Naive thymus-derived CD8-positive, alpha-beta T cell (primary cell): ENCODE results near the gene NLK. TPM values are rescaled to one million over a fixed set of nuclear protein-coding genes. Genes with fewer than 3 reads are reported as not detected.
"Not testable (repeated sequence)": the region's sequence is repeated elsewhere in the genome, so short reads cannot be mapped to it uniquely, and the experiment has no call there.

Experiments
- ATAC-seq, 2 donors: fragments of 150-1000 bp; cut with Tn5 transposase in 1 of 2; sonication (Bioruptor Pico), chemical (Tn5 transposase) in 1 of 2; 1 replicate in 1 of 2; 2 replicates in 1 of 2; pipeline ENCODE4 v1.10.0; 2021; ENCODE audit warnings: mild to moderate bottlenecking in 2 of 2, moderate library complexity in 2 of 2
- POLR2A ChIA-PET: fragments of 350-600 bp; sonication (Branson Sonifier 250); formaldehyde crosslinking; loops from one replicate; lab custom pipeline; 2021; ENCODE audit warnings: antibody characterized with exemption; lab: Charles Lee
- DNase-seq, 10 donors: peaks; one replicate each; pipeline versions ENCODE4 v3.0.0 to v3.0.0-alpha.2; 2020 to 2022
- H3K27ac Mint-ChIP-seq, 10 donors: one replicate each; pipeline ENCODE4 v1.8.0; 2020 to 2022; ENCODE audit warnings: mild to moderate bottlenecking in 10 of 10, mixed read lengths in 10 of 10, moderate library complexity in 4 of 10, inconsistent platforms in 1 of 10
- H3K27me3 Mint-ChIP-seq, 5 donors: one replicate each; pipeline ENCODE4 v1.8.0; 2021 to 2022; ENCODE audit warnings: mixed read lengths in 5 of 5
- H3K36me3 Mint-ChIP-seq, 3 donors: one replicate each; pipeline ENCODE4 v1.8.0; 2020 to 2022; ENCODE audit warnings: mixed read lengths in 3 of 3, mild to moderate bottlenecking in 2 of 3, inconsistent platforms in 1 of 3
- H3K4me1 Mint-ChIP-seq, 4 donors: one replicate each; pipeline ENCODE4 v1.8.0; 2021 to 2022; ENCODE audit warnings: mixed read lengths in 4 of 4
- H3K4me3 Mint-ChIP-seq, 10 donors: one replicate each; pipeline ENCODE4 v1.8.0; 2020 to 2022; ENCODE audit warnings: mild to moderate bottlenecking in 10 of 10, mixed read lengths in 10 of 10, moderate library complexity in 6 of 10, inconsistent platforms in 1 of 10
- H3K9me3 Mint-ChIP-seq, 9 donors: one replicate each; pipeline ENCODE4 v1.8.0; 2020 to 2022; ENCODE audit warnings: mixed read lengths in 9 of 9, mild to moderate bottlenecking in 3 of 9, inconsistent platforms in 1 of 9, moderate library complexity in 1 of 9
- polyA plus RNA-seq, 3 donors: library from polyadenylated mRNA; unstranded; fragments of 300-500 nt; fragmentation: Illumina TruSeq; gene quantifications; one replicate each; pipeline ENCODE4 v1.2.3, GENCODE V29; 2021
- total RNA-seq, 8 experiments: library from RNA in 2 of 8; stranded (reverse) in 2 of 8; gene quantifications; one replicate each; pipeline ENCODE4 v1.2.3 and lab custom pipeline; 2021 to 2026

Gene NLK
- total and polyA plus RNA-seq, 5 experiments from 2014 or later: 1.5 to 15.4 (median 2.1) TPM

GRCh38 chr17:28232966-28233870, 190.7 kb downstream of the NLK start:
- Mint-ChIP-seq H3K27me3 (peaks cover 23 to 40% (median 33%) of the 10 kb centered on the region in 5 donors), H3K27ac (peak overlapping the region in 1 of 10 donors; percentile 49)
- H3K4me1 Mint-ChIP-seq, ATAC-seq, POLR2A ChIA-PET, H3K4me3 Mint-ChIP-seq, DNase-seq, H3K9me3 Mint-ChIP-seq, H3K36me3 Mint-ChIP-seq: not testable (repeated sequence)

- DNase-seq, H3K4me3 Mint-ChIP-seq, H3K9me3 Mint-ChIP-seq, H3K36me3 Mint-ChIP-seq, H3K4me1 Mint-ChIP-seq, ATAC-seq, POLR2A ChIA-PET, H3K27ac Mint-ChIP-seq: not testable (repeated sequence)
- peaks cover 16 to 31% (median 25%) of the 10 kb centered on the region in 5 donors for H3K27me3 Mint-ChIP-seq
Observed at GRCh38 chr17:28233872-28234856, 191.7 kb downstream of the NLK start.

GRCh38 chr17:28235066-28235700, 192.7 kb downstream of the NLK start:
- POLR2A ChIA-PET, DNase-seq, H3K36me3 Mint-ChIP-seq, H3K27ac Mint-ChIP-seq, H3K4me3 Mint-ChIP-seq, H3K9me3 Mint-ChIP-seq, H3K4me1 Mint-ChIP-seq, ATAC-seq: not testable (repeated sequence)
- peaks cover 9 to 21% (median 18%) of the 10 kb centered on the region in 5 donors for H3K27me3 Mint-ChIP-seq

GRCh38 chr17:28236033-28236653, 193.7 kb downstream of the NLK start:
- ATAC-seq, H3K9me3 Mint-ChIP-seq, POLR2A ChIA-PET, H3K4me3 Mint-ChIP-seq, H3K36me3 Mint-ChIP-seq, DNase-seq, H3K27ac Mint-ChIP-seq, H3K4me1 Mint-ChIP-seq: not testable (repeated sequence)
- peaks cover 3 to 14% (median 11%) of the 10 kb centered on the region in 5 donors for H3K27me3 Mint-ChIP-seq

GRCh38 chr17:28238547-28239270, 196.2 kb downstream of the NLK start:
- H3K27me3 Mint-ChIP-seq, ATAC-seq, DNase-seq, H3K36me3 Mint-ChIP-seq, H3K27ac Mint-ChIP-seq, H3K9me3 Mint-ChIP-seq, POLR2A ChIA-PET, H3K4me1 Mint-ChIP-seq, H3K4me3 Mint-ChIP-seq: not testable (repeated sequence)

GRCh38 chr17:28239271-28239624, 196.8 kb downstream of the NLK start:
- Mint-ChIP-seq H3K27ac (no peak overlapping the region), H3K27me3 (peaks cover 0 to 3% (median 2%) of the 10 kb centered on the region in 5 donors), H3K9me3 (no peaks in the 10 kb centered on the region), H3K4me3 (no peak overlapping the region), H3K4me1 (peaks cover 0 to 1% (median 0%) of the 10 kb centered on the region in 4 donors), H3K36me3 (no peaks in the 10 kb centered on the region)
- ATAC-seq (no peak), DNase-seq (no peak)
- POLR2A ChIA-PET: no interaction called here

GRCh38 chr17:28240688-28241340, 198.3 kb downstream of the NLK start:
- Mint-ChIP-seq H3K4me1 (peaks cover 0 to 1% (median 0%) of the 10 kb centered on the region in 4 donors), H3K4me3 (no peak overlapping the region), H3K27me3 (peaks cover 0 to 3% (median 0%) of the 10 kb centered on the region in 5 donors), H3K9me3 (no peaks in the 10 kb centered on the region), H3K36me3 (no peaks in the 10 kb centered on the region), H3K27ac (no peak overlapping the region)
- DNase-seq (no peak), ATAC-seq (no peak)
- POLR2A ChIA-PET: interaction anchor here (0.8 kb wide), 1 partner anchor 27 kb away, joined by 3 read pairs; no protein-coding TSS in a partner anchor

- POLR2A ChIA-PET: no interaction called here
- Mint-ChIP-seq H3K4me1 (peaks cover 0 to 1% (median 0%) of the 10 kb centered on the region in 4 donors), H3K27ac (no peak overlapping the region), H3K9me3 (no peaks in the 10 kb centered on the region), H3K4me3 (no peak overlapping the region), H3K36me3 (no peaks in the 10 kb centered on the region), H3K27me3 (peaks cover 0 to 4% (median 0%) of the 10 kb centered on the region in 5 donors)
- ATAC-seq (no peak), DNase-seq (no peak)
Observed at GRCh38 chr17:28242791-28243190, 200.3 kb downstream of the NLK start.

- POLR2A ChIA-PET, H3K9me3 Mint-ChIP-seq, H3K27me3 Mint-ChIP-seq, DNase-seq, H3K27ac Mint-ChIP-seq, H3K4me3 Mint-ChIP-seq, H3K4me1 Mint-ChIP-seq, H3K36me3 Mint-ChIP-seq, ATAC-seq: not testable (repeated sequence)
Observed at GRCh38 chr17:28243268-28243667, 200.8 kb downstream of the NLK start.

GRCh38 chr17:28244446-28244845, 202.0 kb downstream of the NLK start:
- H3K27ac Mint-ChIP-seq: no peak overlapping the region
- POLR2A ChIA-PET: no interaction called here
- H3K36me3 Mint-ChIP-seq: no peaks in the 10 kb centered on the region

More at GRCh38 chr17:28244446-28244845, 202.0 kb downstream of the NLK start:
- peaks cover 0 to 1% (median 0%) of the 10 kb centered on the region in 4 donors for H3K4me1 Mint-ChIP-seq
- no peak overlapping the region for H3K4me3 Mint-ChIP-seq
- ATAC-seq: no peak
- peaks cover 0 to 4% (median 0%) of the 10 kb centered on the region in 5 donors for H3K27me3 Mint-ChIP-seq
- DNase-seq: no peak
- H3K9me3 Mint-ChIP-seq: no peaks in the 10 kb centered on the region
